Naive thymus-derived CD8-positive, alpha-beta T cell (primary cell): ENCODE data around the gene AGBL2. TPM values are rescaled to one million over a fixed set of nuclear protein-coding genes. Genes with fewer than 3 reads are reported as not detected.
"Not testable (repeated sequence)": the region's sequence is repeated elsewhere in the genome, so short reads cannot be mapped to it uniquely, and the experiment has no call there.

Experiments
- ATAC-seq, 2 donors: fragments of 150-1000 bp; cut with Tn5 transposase in 1 of 2; sonication (Bioruptor Pico), chemical (Tn5 transposase) in 1 of 2; 1 replicate in 1 of 2; 2 replicates in 1 of 2; pipeline ENCODE4 v1.10.0; 2021; ENCODE audit warnings: mild to moderate bottlenecking in 2 of 2, moderate library complexity in 2 of 2
- POLR2A ChIA-PET: fragments of 350-600 bp; sonication (Branson Sonifier 250); formaldehyde crosslinking; loops from one replicate; lab custom pipeline; 2021; ENCODE audit warnings: antibody characterized with exemption; lab: Charles Lee
- DNase-seq, 10 donors: peaks; one replicate each; pipeline versions ENCODE4 v3.0.0 to v3.0.0-alpha.2; 2020 to 2022
- H3K27ac Mint-ChIP-seq, 10 donors: one replicate each; pipeline ENCODE4 v1.8.0; 2020 to 2022; ENCODE audit warnings: mild to moderate bottlenecking in 10 of 10, mixed read lengths in 10 of 10, moderate library complexity in 4 of 10, inconsistent platforms in 1 of 10
- H3K27me3 Mint-ChIP-seq, 5 donors: one replicate each; pipeline ENCODE4 v1.8.0; 2021 to 2022; ENCODE audit warnings: mixed read lengths in 5 of 5
- H3K36me3 Mint-ChIP-seq, 3 donors: one replicate each; pipeline ENCODE4 v1.8.0; 2020 to 2022; ENCODE audit warnings: mixed read lengths in 3 of 3, mild to moderate bottlenecking in 2 of 3, inconsistent platforms in 1 of 3
- H3K4me1 Mint-ChIP-seq, 4 donors: one replicate each; pipeline ENCODE4 v1.8.0; 2021 to 2022; ENCODE audit warnings: mixed read lengths in 4 of 4
- H3K4me3 Mint-ChIP-seq, 10 donors: one replicate each; pipeline ENCODE4 v1.8.0; 2020 to 2022; ENCODE audit warnings: mild to moderate bottlenecking in 10 of 10, mixed read lengths in 10 of 10, moderate library complexity in 6 of 10, inconsistent platforms in 1 of 10
- H3K9me3 Mint-ChIP-seq, 9 donors: one replicate each; pipeline ENCODE4 v1.8.0; 2020 to 2022; ENCODE audit warnings: mixed read lengths in 9 of 9, mild to moderate bottlenecking in 3 of 9, inconsistent platforms in 1 of 9, moderate library complexity in 1 of 9
- polyA plus RNA-seq, 3 donors: library from polyadenylated mRNA; unstranded; fragments of 300-500 nt; fragmentation: Illumina TruSeq; gene quantifications; one replicate each; pipeline ENCODE4 v1.2.3, GENCODE V29; 2021
- total RNA-seq, 8 experiments: library from RNA in 2 of 8; stranded (reverse) in 2 of 8; gene quantifications; one replicate each; pipeline ENCODE4 v1.2.3 and lab custom pipeline; 2021 to 2026

The AGBL2 gene
- total and polyA plus RNA-seq, 5 experiments from 2014 or later: 1.5 to 12.1 (median 2.9) TPM

DNA sequence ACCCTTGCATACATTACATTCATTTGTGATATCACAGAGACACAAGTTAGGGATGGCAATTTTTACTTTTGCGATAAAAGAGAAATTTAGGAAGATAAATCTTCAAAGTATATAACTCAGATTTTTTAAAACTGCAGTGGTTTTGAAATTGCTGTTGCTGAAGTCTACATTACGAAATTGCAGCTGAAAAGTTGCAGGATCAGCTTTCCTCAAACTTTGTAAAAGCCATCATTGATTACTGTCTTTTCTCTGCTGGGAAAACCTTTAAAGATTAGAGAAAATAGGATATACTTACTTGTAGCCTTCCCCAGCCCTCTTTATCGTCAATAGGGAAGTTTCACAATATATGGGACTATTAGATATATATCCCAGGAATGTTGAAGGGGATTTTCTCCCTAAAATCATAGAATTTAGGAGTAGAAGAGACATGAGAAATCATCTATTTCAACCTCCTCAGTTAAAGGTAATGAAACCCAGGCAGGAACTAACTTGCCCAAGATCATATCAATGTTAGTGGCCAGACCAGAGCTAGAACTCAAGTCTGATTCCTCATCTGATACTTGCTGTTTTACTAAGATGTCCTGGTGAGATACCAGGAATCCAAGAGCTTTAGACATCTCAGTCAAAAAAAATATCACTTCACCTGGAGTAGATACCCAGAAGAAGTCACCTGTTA, 10.4 kb upstream of the AGBL2 start:
- no peak overlapping the region for H3K4me3 Mint-ChIP-seq

GRCh38 chr11:47724041-47724729, 9.0 kb upstream of the AGBL2 start:
- no peaks in the 10 kb centered on the region for H3K27me3 Mint-ChIP-seq
- DNase-seq (no peak), ATAC-seq (no peak)
- POLR2A ChIA-PET: interaction anchor here (0.7 kb wide), 1 partner anchor 85 kb away, joined by 5 read pairs; no protein-coding TSS in a partner anchor
- H3K4me1 Mint-ChIP-seq: peaks cover 0 to 7% (median 2%) of the 10 kb centered on the region in 4 donors
- H3K36me3 Mint-ChIP-seq: peaks cover 0 to 93% (median 18%) of the 10 kb centered on the region in 3 donors
- peak overlapping the region in 5 of 10 donors; percentile 5 to 86 (median 79) for H3K27ac Mint-ChIP-seq
- H3K9me3 Mint-ChIP-seq: no peaks in the 10 kb centered on the region
- no peak overlapping the region for H3K4me3 Mint-ChIP-seq

More for the DNA sequence above, 10.4 kb upstream of the AGBL2 start:
- ATAC-seq: no peak
- H3K4me1 Mint-ChIP-seq: peaks cover 0 to 9% (median 2%) of the 10 kb centered on the region in 4 donors
- POLR2A ChIA-PET: interaction anchor here (1.0 kb wide), 1 partner anchor 40 kb away, joined by 3 read pairs; no protein-coding TSS in a partner anchor
- H3K9me3 Mint-ChIP-seq: no peaks in the 10 kb centered on the region
- H3K27me3 Mint-ChIP-seq: no peaks in the 10 kb centered on the region
- DNase-seq: no peak
- H3K36me3 Mint-ChIP-seq: peaks cover 0 to 93% (median 18%) of the 10 kb centered on the region in 3 donors
- peak overlapping the region in 5 of 10 donors; percentile 4 to 66 (median 27) for H3K27ac Mint-ChIP-seq

- Mint-ChIP-seq H3K27ac (peak overlapping the region in 3 of 10 donors; percentile 6 to 65 (median 55)), H3K27me3 (no peaks in the 10 kb centered on the region), H3K4me1 (peaks cover 0 to 7% (median 2%) of the 10 kb centered on the region in 4 donors), H3K9me3 (no peaks in the 10 kb centered on the region), H3K4me3 (no peak overlapping the region), H3K36me3 (peaks cover 0 to 93% (median 21%) of the 10 kb centered on the region in 3 donors)
- POLR2A ChIA-PET: interaction anchor here (0.9 to 1.0 kb wide), 2 partner anchors 33 to 44 kb away, joined by 3 to 4 read pairs; partner anchors contain the start of gene FNBP4
- ATAC-seq (no peak), DNase-seq (no peak)
Observed at GRCh38 chr11:47723041-47723440, 7.9 kb upstream of the AGBL2 start.

GRCh38 chr11:47720651-47721050, 5.5 kb upstream of the AGBL2 start:
- Mint-ChIP-seq H3K27me3 (no peaks in the 10 kb centered on the region), H3K4me1 (peaks cover 0 to 4% (median 2%) of the 10 kb centered on the region in 4 donors), H3K27ac (peak overlapping the region in 1 of 10 donors; percentile 5), H3K9me3 (no peaks in the 10 kb centered on the region), H3K4me3 (no peak overlapping the region), H3K36me3 (peaks cover 0 to 93% (median 23%) of the 10 kb centered on the region in 3 donors)
- DNase-seq (no peak), ATAC-seq (no peak)
- POLR2A ChIA-PET: no interaction called here

GRCh38 chr11:47716692-47717091, 1.5 kb upstream of the AGBL2 start:
- Mint-ChIP-seq H3K4me1 (peaks cover 4 to 18% (median 13%) of the 10 kb centered on the region in 4 donors), H3K4me3 (peak overlapping the region in 2 of 10 donors; percentile 18 to 27), H3K36me3 (peaks cover 0 to 55% (median 14%) of the 10 kb centered on the region in 3 donors), H3K27ac (peak overlapping the region in 9 of 10 donors; percentile 0 to 95 (median 67)), H3K9me3 (no peaks in the 10 kb centered on the region), H3K27me3 (no peaks in the 10 kb centered on the region)
- POLR2A ChIA-PET: interaction anchor here (0.6 to 4.2 kb wide), 4 partner anchors 46 to 138 kb away, joined by 3 to 37 read pairs (median 12); partner anchors contain the start of genes FNBP4, KBTBD4, NDUFS3 and NUP160
- ATAC-seq (no peak), DNase-seq (no peak)

DNA sequence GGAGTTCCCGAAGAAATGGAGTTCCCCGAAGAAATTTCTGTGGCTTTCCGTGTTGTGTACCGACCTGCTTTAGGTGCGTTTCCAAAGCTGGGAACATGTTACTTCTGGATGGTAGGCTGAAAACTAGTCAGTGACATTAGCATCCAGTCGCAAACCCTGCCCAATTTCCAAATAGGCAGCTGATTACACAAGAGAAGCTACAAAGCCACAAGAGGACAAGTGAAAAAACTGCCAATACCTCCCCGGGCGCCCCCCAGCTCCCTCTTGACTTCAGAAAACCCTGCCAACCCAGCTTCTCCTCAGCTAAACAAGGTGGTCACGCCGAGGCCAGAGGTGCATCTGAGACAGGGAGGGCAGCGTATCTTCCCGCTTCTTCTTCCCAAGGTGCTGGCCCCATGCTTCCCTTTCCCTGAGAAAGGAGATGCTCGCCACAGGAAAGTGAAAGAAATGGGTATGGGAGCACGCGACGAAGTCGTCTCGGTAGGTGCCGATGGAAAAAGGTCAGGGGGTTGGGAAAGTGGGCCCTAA, 551 bp downstream of the AGBL2 start:
- peak overlapping the region; percentile 93 to 99 (median 96) for H3K4me3 Mint-ChIP-seq
- peak; percentile 13 to 22 for ATAC-seq

DNA sequence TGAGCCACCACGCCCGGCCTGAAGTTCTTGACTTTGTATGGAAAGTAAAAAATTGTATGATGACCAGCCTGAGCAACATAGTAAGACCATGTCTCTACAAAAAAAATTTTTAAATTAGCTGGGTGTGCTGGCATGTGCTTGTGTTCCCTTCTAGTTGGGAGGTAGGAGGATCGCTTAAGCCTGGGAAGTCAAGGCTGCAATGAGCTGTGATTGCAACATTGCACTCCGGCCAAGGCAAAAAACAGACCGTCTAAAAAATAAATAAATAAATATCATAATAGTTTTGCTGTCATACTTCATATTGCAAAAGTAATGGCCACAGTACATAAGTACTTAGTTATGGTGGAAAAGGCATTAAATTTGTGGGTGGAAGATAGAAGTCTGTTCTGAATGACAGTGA, 3.4 kb downstream of the AGBL2 start:
- Mint-ChIP-seq H3K27me3 (no peaks in the 10 kb centered on the region), H3K4me3 (no peak overlapping the region), H3K27ac (no peak overlapping the region), H3K9me3 (peaks cover 0 to 8% (median 0%) of the 10 kb centered on the region in 9 donors), H3K36me3 (peaks cover 0 to 8% (median 6%) of the 10 kb centered on the region in 3 donors), H3K4me1 (peaks cover 4 to 18% (median 13%) of the 10 kb centered on the region in 4 donors)
- ATAC-seq: no peak
- no peak for DNase-seq
- POLR2A ChIA-PET: no interaction called here

More for the DNA sequence above, 551 bp downstream of the AGBL2 start:
- peaks cover 0 to 34% (median 9%) of the 10 kb centered on the region in 3 donors for H3K36me3 Mint-ChIP-seq
- H3K27ac Mint-ChIP-seq: peak overlapping the region; percentile 93 to 100 (median 98)
- no peaks in the 10 kb centered on the region for H3K27me3 Mint-ChIP-seq
- DNase-seq: peak in 5 of 10 donors; percentile 4 to 32 (median 12)
- peaks cover 4 to 18% (median 13%) of the 10 kb centered on the region in 4 donors for H3K4me1 Mint-ChIP-seq
- POLR2A ChIA-PET: interaction anchor here (0.5 to 4.2 kb wide), 6 partner anchors 34 to 136 kb away, joined by 3 to 37 read pairs (median 9); partner anchors contain the start of genes FNBP4, KBTBD4 and NDUFS3
- H3K9me3 Mint-ChIP-seq: no peaks in the 10 kb centered on the region

GRCh38 chr11:47711225-47711624, 3.9 kb downstream of the AGBL2 start:
- H3K4me3 Mint-ChIP-seq: no peak overlapping the region
- no peaks in the 10 kb centered on the region for H3K27me3 Mint-ChIP-seq
- POLR2A ChIA-PET: no interaction called here
- H3K36me3 Mint-ChIP-seq: peaks cover 0 to 8% (median under 1%) of the 10 kb centered on the region in 3 donors
- H3K9me3 Mint-ChIP-seq: peaks cover 0 to 8% (median 0%) of the 10 kb centered on the region in 9 donors
- no peak overlapping the region for H3K27ac Mint-ChIP-seq
- DNase-seq (no peak), ATAC-seq (no peak)
- peaks cover 4 to 18% (median 13%) of the 10 kb centered on the region in 4 donors for H3K4me1 Mint-ChIP-seq

GRCh38 chr11:47707275-47707786, 7.8 kb downstream of the AGBL2 start:
- POLR2A ChIA-PET, H3K4me3 Mint-ChIP-seq, H3K36me3 Mint-ChIP-seq, H3K9me3 Mint-ChIP-seq, DNase-seq, H3K27me3 Mint-ChIP-seq, ATAC-seq, H3K4me1 Mint-ChIP-seq: not testable (repeated sequence)
- peak overlapping the region in 1 of 10 donors; percentile 46 for H3K27ac Mint-ChIP-seq

DNA sequence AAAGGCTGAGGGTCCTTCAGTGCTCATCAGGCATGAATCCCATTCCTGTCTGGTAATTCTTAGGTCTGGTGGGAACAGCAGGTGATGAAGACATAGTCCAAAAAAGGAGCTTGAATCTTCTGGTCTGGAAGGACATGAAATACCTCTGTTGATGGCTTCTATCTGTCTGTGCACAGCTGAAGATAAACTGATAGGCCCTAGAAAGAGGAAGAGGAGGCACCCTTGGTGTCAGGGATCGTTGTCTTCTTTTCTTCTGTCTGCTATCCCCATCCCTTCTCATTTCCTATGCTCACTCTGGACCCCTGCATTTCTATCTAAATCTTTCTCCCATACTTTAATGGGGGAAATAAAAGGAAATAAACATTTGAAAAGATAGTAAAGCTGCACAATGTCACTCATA, 9.4 kb downstream of the AGBL2 start:
- DNase-seq: no peak
- Mint-ChIP-seq H3K27me3 (no peaks in the 10 kb centered on the region), H3K27ac (peak overlapping the region in 2 of 10 donors; percentile 41 to 43), H3K9me3 (peaks cover 0 to 8% (median 0%) of the 10 kb centered on the region in 9 donors), H3K4me1 (peaks cover 0 to 2% (median 0%) of the 10 kb centered on the region in 4 donors), H3K4me3 (no peak overlapping the region), H3K36me3 (peaks cover 0 to 8% (median 0%) of the 10 kb centered on the region in 3 donors)
- ATAC-seq: no peak
- POLR2A ChIA-PET: interaction anchor here (0.9 kb wide), 1 partner anchor 10 kb away, joined by 3 read pairs; the partner anchor contains the start of gene AGBL2

GRCh38 chr11:47691979-47692378, 23.2 kb downstream of the AGBL2 start:
- no peaks in the 10 kb centered on the region for H3K9me3 Mint-ChIP-seq
- ATAC-seq (no peak), DNase-seq (no peak)
- peaks cover 1 to 9% (median 4%) of the 10 kb centered on the region in 3 donors for H3K36me3 Mint-ChIP-seq
- H3K4me3 Mint-ChIP-seq: no peak overlapping the region
- POLR2A ChIA-PET: no interaction called here
- peak overlapping the region in 1 of 10 donors; percentile 8 for H3K27ac Mint-ChIP-seq
- no peaks in the 10 kb centered on the region for H3K27me3 Mint-ChIP-seq
- H3K4me1 Mint-ChIP-seq: peaks cover 5 to 10% (median 7%) of the 10 kb centered on the region in 4 donors

- H3K4me1 Mint-ChIP-seq: peaks cover 5 to 10% (median 7%) of the 10 kb centered on the region in 4 donors
- peaks cover 1 to 9% (median 4%) of the 10 kb centered on the region in 3 donors for H3K36me3 Mint-ChIP-seq
- H3K9me3 Mint-ChIP-seq: no peaks in the 10 kb centered on the region
- ATAC-seq (no peak), DNase-seq (no peak)
- POLR2A ChIA-PET: no interaction called here
- no peak overlapping the region for H3K27ac Mint-ChIP-seq
- H3K27me3 Mint-ChIP-seq: no peaks in the 10 kb centered on the region
- H3K4me3 Mint-ChIP-seq: no peak overlapping the region
Observed at GRCh38 chr11:47689480-47689879, 25.7 kb downstream of the AGBL2 start.
